SU-DHL-6 (cell line): Measurements from ENCODE around the gene ANKRD23.
"Not testable (repeated sequence)": the region's sequence is repeated elsewhere in the genome, so short reads cannot be mapped to it uniquely, and the experiment has no call there.

ENCODE experiments used
- H2AFZ ChIP-seq: fragments of 200-600 bp; sonication (generic); 2 replicates; pipeline ENCODE4 v1.6.1; 2014; ENCODE audit warnings: low read depth, mild to moderate bottlenecking, moderate library complexity, mixed read lengths, antibody characterized with exemption, low read length; ENCODE audit not compliant: severe bottlenecking
- H3F3A ChIP-seq: fragments of 200-600 bp; shearing (Covaris generic); 2 replicates; pipeline ENCODE4 v1.6.0; 2016; ENCODE audit warnings: antibody characterized with exemption, mild to moderate bottlenecking; ENCODE audit not compliant: insufficient read depth
- H3K27ac ChIP-seq: fragments of 200-600 bp; sonication (generic); 2 replicates; pipeline ENCODE4 v1.5.1; 2016; ENCODE audit warnings: low read depth, mild to moderate bottlenecking, low read length, moderate library complexity, mixed read lengths
- H3K27me3 ChIP-seq: fragments of 200-600 bp; sonication (generic), shearing (Covaris generic); 2 replicates; pipeline ENCODE4 v1.6.0; 2014; ENCODE audit warnings: mild to moderate bottlenecking, low read length
- H3K36me3 ChIP-seq: fragments of 200-600 bp; sonication (generic); 2 replicates; pipeline ENCODE4 v1.6.1; 2014; ENCODE audit warnings: mild to moderate bottlenecking, low read length, mixed read lengths
- H3K4me2 ChIP-seq: fragments of 300-600, 200-600 bp; shearing (Covaris generic), sonication (generic); 2 replicates; pipeline ENCODE4 v1.6.0; 2014; ENCODE audit warnings: low read length, low read depth, mild to moderate bottlenecking; ENCODE audit not compliant: poor library complexity, severe bottlenecking
- H3K4me3 ChIP-seq: fragments of 200-600 bp; sonication (generic); 2 replicates; pipeline ENCODE4 v1.5.1; 2014; ENCODE audit warnings: antibody characterized with exemption, low read length, mild to moderate bottlenecking, mixed read lengths; ENCODE audit not compliant: insufficient read depth, poor library complexity, severe bottlenecking
- H3K79me2 ChIP-seq: fragments of 200-600 bp; sonication (generic); 2 replicates; pipeline ENCODE4 v1.6.1; 2014; ENCODE audit warnings: mild to moderate bottlenecking, low read length, moderate library complexity; ENCODE audit not compliant: insufficient read depth
- H3K9ac ChIP-seq: fragments of 200-600 bp; sonication (generic); 2 replicates; pipeline ENCODE4 v1.7.0; 2014; ENCODE audit warnings: mild to moderate bottlenecking, low read length
- H3K9me2 ChIP-seq: fragments of 200-600 bp; sonication (generic); replicated peaks from 2 replicates; pipeline ENCODE4 v1.6.1; 2014; ENCODE audit warnings: low read length; ENCODE audit not compliant: insufficient read depth
- H3K9me3 ChIP-seq: fragments of 200-600 bp; sonication (generic); 2 replicates; pipeline ENCODE4 v1.6.1; 2014; ENCODE audit warnings: low read length, mixed read lengths; ENCODE audit not compliant: insufficient read depth
- H4K20me1 ChIP-seq: fragments of 200-600 bp; sonication (generic); 2 replicates; pipeline ENCODE4 v1.6.1; 2014; ENCODE audit warnings: low read depth, mild to moderate bottlenecking, antibody characterized with exemption, low read length, moderate library complexity, mixed read lengths
- CTCF ChIP-seq: fragments of 200-600 bp; sonication (generic); IDR thresholded peaks from one replicate; pipeline ENCODE4 v1.5.1; 2017; ENCODE audit warnings: antibody characterized with exemption, mild to moderate bottlenecking, low read length, moderate library complexity; ENCODE audit not compliant: insufficient read depth, poor library complexity, severe bottlenecking
- EZH2phosphoT487 ChIP-seq: fragments of 200-600 bp; sonication (generic), shearing (Covaris generic); conservative IDR thresholded peaks from 2 replicates; pipeline ENCODE4 v1.6.1; 2018; ENCODE audit warnings: mild to moderate bottlenecking, antibody characterized with exemption, low read length, moderate library complexity, mixed read lengths

ANKRD23 gene

GRCh38 chr2:96797066-96797625 lies 46.7 kb downstream of the ANKRD23 start:
- Histone ChIP-seq H3K79me2 (no peaks in the 10 kb centered on the region), H3K4me2 (no peak overlapping the region), H3K4me3 (no peak overlapping the region), H3K36me3 (no peaks in the 10 kb centered on the region), H3K9me2 (no peaks in the 10 kb centered on the region), H3K27ac (no peak overlapping the region), H3K9me3 (no peaks in the 10 kb centered on the region), H3K9ac (no peak overlapping the region), H3K27me3 (no peaks in the 10 kb centered on the region), H3F3A (no peaks in the 10 kb centered on the region), H2AFZ (no peak overlapping the region), H4K20me1 (no peaks in the 10 kb centered on the region)
- TF ChIP-seq EZH2phosphoT487 (no peak), CTCF (no peak)

GRCh38 chr2:96796497-96796896 lies 47.3 kb downstream of the ANKRD23 start:
- not testable (repeated sequence) for H3K27ac ChIP-seq, H3K9me3 ChIP-seq, H2AFZ ChIP-seq, H3K36me3 ChIP-seq, H3F3A ChIP-seq, H3K27me3 ChIP-seq, H3K4me2 ChIP-seq, H3K9ac ChIP-seq, H3K79me2 ChIP-seq, H3K9me2 ChIP-seq, H4K20me1 ChIP-seq, H3K4me3 ChIP-seq

GRCh38 chr2:96795076-96795475 lies 48.7 kb downstream of the ANKRD23 start:
- Histone ChIP-seq H3F3A (no peaks in the 10 kb centered on the region), H3K9ac (no peak overlapping the region), H2AFZ (no peak overlapping the region), H3K27ac (no peak overlapping the region), H3K9me2 (no peaks in the 10 kb centered on the region), H3K4me2 (no peak overlapping the region), H4K20me1 (no peaks in the 10 kb centered on the region), H3K4me3 (no peak overlapping the region), H3K36me3 (no peaks in the 10 kb centered on the region), H3K9me3 (no peaks in the 10 kb centered on the region), H3K27me3 (no peaks in the 10 kb centered on the region), H3K79me2 (no peaks in the 10 kb centered on the region)
- no peak for TF ChIP-seq CTCF

- Histone ChIP-seq H3K79me2 (no peaks in the 10 kb centered on the region), H3K9ac (no peak overlapping the region), H3K27ac (no peak overlapping the region), H3K4me3 (no peak overlapping the region), H3F3A (no peaks in the 10 kb centered on the region), H3K4me2 (no peak overlapping the region), H3K9me2 (no peaks in the 10 kb centered on the region), H3K9me3 (no peaks in the 10 kb centered on the region), H3K36me3 (no peaks in the 10 kb centered on the region), H4K20me1 (no peaks in the 10 kb centered on the region), H3K27me3 (no peaks in the 10 kb centered on the region), H2AFZ (no peak overlapping the region)
- no peak for TF ChIP-seq CTCF
- TF ChIP-seq EZH2phosphoT487 = no peak
Measured at GRCh38 chr2:96792772-96793749, 50.8 kb downstream of the ANKRD23 start.
